Ovary (tissue), 3 donors: ENCODE results near the gene PPIG.
"Not testable (repeated sequence)": the region's sequence is repeated elsewhere in the genome, so short reads cannot be mapped to it uniquely, and the experiment has no call there.

Source experiments
- CTCF ChIP-seq, 3 donors: fragments of 450-650 bp in 2 of 3; fragments of 200-600 bp in 1 of 3; IDR thresholded peaks; one replicate each; pipeline versions ENCODE4 v1.5.1 to v1.8.0; 2016 to 2022; ENCODE audit warnings: antibody characterized with exemption in 3 of 3, mild to moderate bottlenecking in 1 of 3
- POLR2A ChIP-seq: fragments of 450-650 bp; IDR thresholded peaks from one replicate; pipeline ENCODE4 v1.6.1; 2017; ENCODE audit warnings: antibody characterized with exemption, mild to moderate bottlenecking, moderate library complexity
- donor health status: DM: no; HTN: no; CAD: no.

- not testable (repeated sequence) for TF ChIP-seq CTCF (IDR thresholded peaks at IDR 0.05); POLR2A
Measured at GRCh38 chr2:169575264-169575663, 8.9 kb upstream of the PPIG start.
